MCF 10A (cell line): ENCODE measurements around the gene ZNF526. TPM values are rescaled to one million over a fixed set of nuclear protein-coding genes. Genes with fewer than 3 reads are reported as not detected.

Experiments
- BruUV-seq: library from RNA; stranded (reverse); fragments of 400-500 nt; replicated peaks from 2 replicates; lab custom pipeline; 2021; lab: Mats Ljungman, UMichigan
- CTCF ChIA-PET: fragments of 300-600 bp; sonication (Branson Sonifier 250); formaldehyde crosslinking; extraction: SDS; loops from one replicate; lab custom pipeline; 2021; ENCODE audit warnings: antibody characterized with exemption, inconsistent platforms; lab: Yijun Ruan, JAX
- POLR2A ChIA-PET: fragments of 300-600, 350-650 bp; sonication (Branson Sonifier 250); formaldehyde crosslinking; extraction: SDS; loops from one replicate; lab custom pipeline; 2020; ENCODE audit warnings: antibody characterized with exemption, inconsistent platforms; lab: Yijun Ruan, JAX
- DNase-seq: peaks from one replicate; pipeline ENCODE4 v3.0.0-alpha.2; 2018; ENCODE audit not compliant: unreplicated experiment
- H3K27ac Mint-ChIP-seq: one replicate; pipeline ENCODE4 v1.8.0; 2022; ENCODE audit warnings: mild to moderate bottlenecking, low read depth, mixed read lengths; ENCODE audit not compliant: unreplicated experiment
- H3K27me3 Mint-ChIP-seq: one replicate; pipeline ENCODE4 v1.8.0; 2022; ENCODE audit warnings: mixed read lengths; ENCODE audit not compliant: insufficient read depth, unreplicated experiment
- H3K36me3 Mint-ChIP-seq: one replicate; pipeline ENCODE4 v1.8.0; 2022; ENCODE audit warnings: mild to moderate bottlenecking, moderate library complexity, mixed read lengths; ENCODE audit not compliant: insufficient read depth, unreplicated experiment
- H3K4me1 Mint-ChIP-seq: one replicate; pipeline ENCODE4 v1.8.0; 2022; ENCODE audit warnings: mixed read lengths; ENCODE audit not compliant: insufficient read depth, unreplicated experiment
- H3K4me3 Mint-ChIP-seq: one replicate; pipeline ENCODE4 v1.8.0; 2022; ENCODE audit warnings: mild to moderate bottlenecking, moderate library complexity, mixed read lengths; ENCODE audit not compliant: unreplicated experiment
- H3K9me3 Mint-ChIP-seq: one replicate; pipeline ENCODE4 v1.8.0; 2022; ENCODE audit warnings: mixed read lengths; ENCODE audit not compliant: unreplicated experiment
- CTCF ChIP-seq: fragments of 200-600 bp; IDR thresholded peaks from one replicate; pipeline ENCODE4 v1.8.0; 2022; ENCODE audit warnings: antibody characterized with exemption, mild to moderate bottlenecking; ENCODE audit not compliant: unreplicated experiment
- intact Hi-C: fragments of 100-400 bp; cut with micrococcal nuclease; formaldehyde crosslinking; loops from 2 replicates; pipeline ENCODE4 v1.14.1; 2022
- total RNA-seq: library from RNA; stranded (reverse); gene quantifications from 2 replicates; pipeline ENCODE4 v1.2.3, GENCODE V29; 2022

The ZNF526 gene
- total RNA-seq, 1 experiment from 2014 or later: 12.3 TPM

DNA sequence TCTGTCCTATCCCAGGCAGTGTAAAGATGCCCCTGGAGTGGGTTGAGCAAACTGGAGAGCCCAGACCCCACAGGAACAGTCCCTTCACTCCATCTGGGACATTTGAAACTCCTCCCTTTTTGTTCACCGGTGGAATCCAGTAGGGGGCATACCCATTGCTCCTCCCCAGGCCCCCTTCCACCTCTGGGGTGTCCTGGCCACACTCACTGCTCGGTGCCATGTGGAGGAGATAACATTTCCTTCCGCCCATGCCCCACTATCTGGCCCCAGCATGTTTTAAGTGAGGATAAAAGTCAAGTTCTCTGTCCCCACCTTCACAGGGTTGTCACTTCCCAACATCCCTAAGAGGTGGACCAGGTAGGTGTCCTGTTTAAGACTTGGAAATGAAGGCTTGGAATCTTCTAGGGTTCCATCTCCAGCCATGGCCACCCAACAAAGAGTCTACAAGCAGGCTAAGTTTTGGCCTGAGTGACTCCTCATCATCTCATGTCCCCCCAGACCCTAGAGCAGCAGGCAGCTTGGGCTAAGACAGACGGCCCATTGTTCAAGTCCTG, 9.3 kb downstream of the ZNF526 start:
- no peak overlapping the region for H3K4me3 Mint-ChIP-seq
- no peak for TF ChIP-seq CTCF
- no TSS peak for BruUV-seq
- H3K27ac Mint-ChIP-seq: no peak overlapping the region
- intact Hi-C loops: no loop called here
- POLR2A ChIA-PET: interaction anchor here (1.2 kb wide), 2 partner anchors 10 to 13 kb away, joined by 3 read pairs; partner anchors contain the start of gene GSK3A
- no peaks in the 10 kb centered on the region for H3K27me3 Mint-ChIP-seq
- CTCF ChIA-PET: interaction anchor here (0.6 to 1.9 kb wide), 5 partner anchors 8 to 1295 kb away, joined by 3 to 6 read pairs (median 3); no protein-coding TSS in a partner anchor
- H3K9me3 Mint-ChIP-seq: no peaks in the 10 kb centered on the region
- no peak for DNase-seq
- no peaks in the 10 kb centered on the region for H3K4me1 Mint-ChIP-seq
- peaks cover 83% of the 10 kb centered on the region for H3K36me3 Mint-ChIP-seq

DNA sequence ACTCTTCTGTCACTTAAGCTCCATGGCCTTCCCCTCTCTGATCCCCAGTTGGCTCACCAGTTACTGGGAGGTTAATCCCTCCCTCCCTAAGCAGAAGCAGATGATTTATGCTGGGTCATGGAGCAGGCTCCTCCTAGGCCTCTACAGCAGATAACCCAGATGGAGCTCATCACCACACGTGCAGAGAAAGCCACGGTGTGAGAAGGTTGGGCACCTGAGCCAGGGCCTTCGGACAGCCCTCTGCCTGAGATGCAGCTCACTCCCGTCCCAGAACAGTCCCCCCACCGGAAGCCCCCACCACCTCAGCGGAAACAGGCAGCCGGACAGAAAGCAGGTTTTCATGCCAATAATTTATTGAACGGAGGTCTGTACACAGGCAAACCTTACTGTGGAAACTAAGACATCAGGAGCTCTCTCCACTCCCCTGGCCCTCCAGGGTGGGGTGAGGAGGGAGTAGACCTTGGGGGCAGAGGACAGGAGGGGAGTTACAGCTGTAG, 9.8 kb downstream of the ZNF526 start:
- POLR2A ChIA-PET: interaction anchor here (1.2 kb wide), 2 partner anchors 10 to 12 kb away, joined by 3 read pairs; partner anchors contain the start of gene GSK3A
- CTCF ChIA-PET: interaction anchor here (0.6 to 1.9 kb wide), 5 partner anchors 10 to 1295 kb away, joined by 3 to 6 read pairs (median 3); partner anchors contain the start of gene ZNF526
- Mint-ChIP-seq H3K27me3 (no peaks in the 10 kb centered on the region), H3K4me3 (no peak overlapping the region), H3K36me3 (peaks cover 82% of the 10 kb centered on the region), H3K27ac (no peak overlapping the region), H3K4me1 (no peaks in the 10 kb centered on the region), H3K9me3 (no peaks in the 10 kb centered on the region)
- DNase-seq: no peak
- intact Hi-C loops: no loop called here
- BruUV-seq: no TSS peak
- no peak for TF ChIP-seq CTCF

DNA sequence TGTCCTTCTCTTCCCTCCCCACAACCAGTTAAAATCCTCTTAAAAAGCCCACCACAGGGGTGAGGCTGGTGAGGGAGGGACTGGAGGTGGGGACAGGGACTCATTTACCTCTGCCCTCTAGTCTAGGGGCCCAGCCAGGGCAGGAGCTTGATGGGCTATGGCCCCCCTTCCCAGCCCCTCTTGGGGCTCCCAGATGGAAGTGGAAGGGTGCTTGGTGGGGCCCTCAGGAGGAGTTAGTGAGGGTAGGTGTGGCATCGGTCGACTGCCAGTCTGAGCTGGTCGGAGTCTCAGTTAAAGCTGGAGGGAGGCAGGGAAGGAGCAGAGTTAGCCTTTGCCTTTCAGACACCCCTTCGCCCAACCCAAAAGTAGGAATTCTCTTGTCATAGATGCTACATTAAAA, 10.5 kb downstream of the ZNF526 start:
- no peak overlapping the region for H3K4me3 Mint-ChIP-seq
- H3K27me3 Mint-ChIP-seq: no peaks in the 10 kb centered on the region
- no TSS peak for BruUV-seq
- peaks cover 88% of the 10 kb centered on the region for H3K36me3 Mint-ChIP-seq
- ChIA-PET CTCF (interaction anchor here (0.7 to 1.9 kb wide), 4 partner anchors 9 to 1423 kb away, joined by 3 to 6 read pairs (median 3); partner anchors contain the start of gene ZNF526), POLR2A (interaction anchor here (0.7 to 1.2 kb wide), 2 partner anchors 11 to 288 kb away, joined by 3 read pairs; no protein-coding TSS in a partner anchor)
- H3K9me3 Mint-ChIP-seq: no peaks in the 10 kb centered on the region
- DNase-seq: no peak
- H3K4me1 Mint-ChIP-seq: no peaks in the 10 kb centered on the region
- intact Hi-C loops: no loop called here
- H3K27ac Mint-ChIP-seq: no peak overlapping the region
- no peak for TF ChIP-seq CTCF

DNA sequence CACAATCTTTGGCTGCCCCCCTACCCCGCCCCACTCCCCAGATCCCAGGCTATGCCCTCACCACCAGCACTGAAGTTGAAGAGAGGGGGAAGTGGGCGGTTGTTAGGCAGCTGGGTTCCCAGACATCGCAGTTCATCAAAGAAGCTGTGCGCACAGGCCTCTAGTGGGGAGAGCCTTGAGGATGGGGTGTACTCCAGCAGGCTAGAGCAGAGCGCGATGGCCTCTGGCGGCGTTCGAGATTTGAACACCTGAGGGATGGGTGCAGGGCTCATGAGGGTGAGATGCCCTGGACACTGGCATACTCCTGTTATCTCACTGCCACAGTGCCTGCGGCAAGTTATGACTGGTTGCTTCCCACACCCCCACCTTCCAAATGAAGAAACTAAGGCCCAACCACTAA, 12.3 kb downstream of the ZNF526 start:
- ChIA-PET POLR2A (interaction anchor here (0.7 to 0.9 kb wide), 2 partner anchors 10 to 21 kb away, joined by 3 read pairs; partner anchors contain the start of gene GSK3A), CTCF (interaction anchor here (1.4 kb wide), 1 partner anchor 124 kb away, joined by 6 read pairs; no protein-coding TSS in a partner anchor)
- H3K36me3 Mint-ChIP-seq: peaks cover 88% of the 10 kb centered on the region
- no TSS peak for BruUV-seq
- H3K9me3 Mint-ChIP-seq: no peaks in the 10 kb centered on the region
- no peaks in the 10 kb centered on the region for H3K27me3 Mint-ChIP-seq
- no peak overlapping the region for H3K27ac Mint-ChIP-seq
- no peaks in the 10 kb centered on the region for H3K4me1 Mint-ChIP-seq
- no peak for DNase-seq
- TF ChIP-seq CTCF: no peak
- no peak overlapping the region for H3K4me3 Mint-ChIP-seq
- intact Hi-C loops: no loop called here
